ENCODE results near the gene AP3S2. TPM values are rescaled to one million over a fixed set of nuclear protein-coding genes. Genes with fewer than 3 reads are reported as not detected.

AP3S2 gene
- polyA plus RNA-seq, 1 donor (not counting 4 experiments of a cell fraction or from before 2014, with no cell fraction given), result 34.6 TPM

GRCh38 chr15:89813381-89814111, 80.2 kb downstream of the AP3S2 start:
- H3K27me3 ChIP-seq (ENCODE audit: control insufficient read depth, extremely low read depth, insufficient read depth, low read length), result peaks cover 5% of the 10 kb centered on the region
- H3K9ac ChIP-seq (ENCODE audit: control insufficient read depth, extremely low read depth, insufficient read depth, low read length), result no peak overlapping the region
- H3K4me1 ChIP-seq (ENCODE audit: control insufficient read depth, extremely low read depth, insufficient read depth, low read length), result peaks cover 9% of the 10 kb centered on the region
- H3K9me3 ChIP-seq (ENCODE audit: control insufficient read depth, low read depth, low read length), result no peaks in the 10 kb centered on the region
- H3K9me1 ChIP-seq (ENCODE audit: control insufficient read depth, extremely low read depth, insufficient read depth, low read length), result no peaks in the 10 kb centered on the region
- no peak overlapping the region for H3K27ac ChIP-seq (ENCODE audit: control insufficient read depth, insufficient read depth, low read length)
- H4K20me1 ChIP-seq (ENCODE audit: control insufficient read depth, extremely low read depth, insufficient read depth, low read length), result no peaks in the 10 kb centered on the region
- no peak overlapping the region for H3K4me3 ChIP-seq (ENCODE audit: control insufficient read depth in 2 of 3, extremely low read depth in 1 of 3, insufficient read depth in 2 of 3, low read depth in 1 of 3, low read length in 3 of 3)
- TF ChIP-seq EZH2 (IDR thresholded peaks at IDR 0.05; ENCODE audit: low read length), result no peak
- TF ChIP-seq, protein P1, sequence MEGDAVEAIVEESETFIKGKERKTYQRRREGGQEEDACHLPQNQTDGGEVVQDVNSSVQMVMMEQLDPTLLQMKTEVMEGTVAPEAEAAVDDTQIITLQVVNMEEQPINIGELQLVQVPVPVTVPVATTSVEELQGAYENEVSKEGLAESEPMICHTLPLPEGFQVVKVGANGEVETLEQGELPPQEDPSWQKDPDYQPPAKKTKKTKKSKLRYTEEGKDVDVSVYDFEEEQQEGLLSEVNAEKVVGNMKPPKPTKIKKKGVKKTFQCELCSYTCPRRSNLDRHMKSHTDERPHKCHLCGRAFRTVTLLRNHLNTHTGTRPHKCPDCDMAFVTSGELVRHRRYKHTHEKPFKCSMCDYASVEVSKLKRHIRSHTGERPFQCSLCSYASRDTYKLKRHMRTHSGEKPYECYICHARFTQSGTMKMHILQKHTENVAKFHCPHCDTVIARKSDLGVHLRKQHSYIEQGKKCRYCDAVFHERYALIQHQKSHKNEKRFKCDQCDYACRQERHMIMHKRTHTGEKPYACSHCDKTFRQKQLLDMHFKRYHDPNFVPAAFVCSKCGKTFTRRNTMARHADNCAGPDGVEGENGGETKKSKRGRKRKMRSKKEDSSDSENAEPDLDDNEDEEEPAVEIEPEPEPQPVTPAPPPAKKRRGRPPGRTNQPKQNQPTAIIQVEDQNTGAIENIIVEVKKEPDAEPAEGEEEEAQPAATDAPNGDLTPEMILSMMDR (optimal IDR thresholded peaks at IDR 0.05 in 1 of 3, IDR thresholded peaks at IDR 0.05 in 1 of 3, conservative IDR thresholded peaks at IDR 0.05 in 1 of 3; ENCODE audit: extremely low read depth in 1 of 3, insufficient read depth in 2 of 3, low read length in 3 of 3), result no peak
- no peak overlapping the region for H3K4me2 ChIP-seq (ENCODE audit: control insufficient read depth, extremely low read depth, insufficient read depth, low read depth, low read length)
- DNase-seq (ENCODE audit: low read depth, low spot score) (no peak), FAIRE-seq (no peak)
- no peak overlapping the region for H2AFZ ChIP-seq (ENCODE audit: control insufficient read depth, low read length)
- no peaks in the 10 kb centered on the region for H3K79me2 ChIP-seq (ENCODE audit: control insufficient read depth, insufficient read depth, low read length)
- H3K36me3 ChIP-seq (ENCODE audit: control insufficient read depth in 2 of 2, extremely low read depth in 1 of 2, insufficient read depth in 2 of 2, low read length in 2 of 2), result no peaks in the 10 kb centered on the region
- dilution Hi-C loops (cut with MboI; ENCODE audit: extremely low pct_ligation_motif_present, low sequenced_read_pairs), result no loop called here

- no peak for DNase-seq (ENCODE audit: low read depth, low spot score)
- no peak overlapping the region for H3K9ac ChIP-seq (ENCODE audit: control insufficient read depth, extremely low read depth, insufficient read depth, low read length)
- no peak overlapping the region for H2AFZ ChIP-seq (ENCODE audit: control insufficient read depth, low read length)
- H3K9me3 ChIP-seq (ENCODE audit: control insufficient read depth, low read depth, low read length), result no peaks in the 10 kb centered on the region
- peaks cover 9% of the 10 kb centered on the region for H3K4me1 ChIP-seq (ENCODE audit: control insufficient read depth, extremely low read depth, insufficient read depth, low read length)
- no peaks in the 10 kb centered on the region for H4K20me1 ChIP-seq (ENCODE audit: control insufficient read depth, extremely low read depth, insufficient read depth, low read length)
- no peak for TF ChIP-seq EZH2 (IDR thresholded peaks at IDR 0.05; ENCODE audit: low read length)
- TF ChIP-seq, protein P1 (optimal IDR thresholded peaks at IDR 0.05 in 1 of 3, IDR thresholded peaks at IDR 0.05 in 1 of 3, conservative IDR thresholded peaks at IDR 0.05 in 1 of 3; ENCODE audit: extremely low read depth in 1 of 3, insufficient read depth in 2 of 3, low read length in 3 of 3), result no peak
- dilution Hi-C loops (cut with MboI; ENCODE audit: extremely low pct_ligation_motif_present, low sequenced_read_pairs), result no loop called here
- H3K4me2 ChIP-seq (ENCODE audit: control insufficient read depth, extremely low read depth, insufficient read depth, low read depth, low read length), result no peak overlapping the region
- no peak for FAIRE-seq
- no peaks in the 10 kb centered on the region for H3K79me2 ChIP-seq (ENCODE audit: control insufficient read depth, insufficient read depth, low read length)
- peaks cover 5% of the 10 kb centered on the region for H3K27me3 ChIP-seq (ENCODE audit: control insufficient read depth, extremely low read depth, insufficient read depth, low read length)
- no peaks in the 10 kb centered on the region for H3K9me1 ChIP-seq (ENCODE audit: control insufficient read depth, extremely low read depth, insufficient read depth, low read length)
- H3K27ac ChIP-seq (ENCODE audit: control insufficient read depth, insufficient read depth, low read length), result no peak overlapping the region
- no peaks in the 10 kb centered on the region for H3K36me3 ChIP-seq (ENCODE audit: control insufficient read depth in 2 of 2, extremely low read depth in 1 of 2, insufficient read depth in 2 of 2, low read length in 2 of 2)
- H3K4me3 ChIP-seq (ENCODE audit: control insufficient read depth in 2 of 3, extremely low read depth in 1 of 3, insufficient read depth in 2 of 3, low read depth in 1 of 3, low read length in 3 of 3), result no peak overlapping the region
Observed at GRCh38 chr15:89812847-89813320, 80.9 kb downstream of the AP3S2 start.
